Suppressor macrophage (primary cell): ENCODE results near the gene ZNF804B.

ENCODE experiments used
- DNase-seq, 4 experiments: peaks; one replicate each; pipeline ENCODE4 v3.0.0-alpha.2; 2020 to 2022
- total RNA-seq, 17 experiments: gene quantifications; one replicate each; lab custom pipeline; 2026; ENCODE audit warnings: mixed read lengths in 6 of 17, inconsistent platforms in 3 of 17; lab: John Stamatoyannopoulos, UW

ZNF804B gene
- total RNA-seq, result 0 to 3.2 (median 0) reads per million in 17 experiments

- DNase-seq, result no peak
These were observed at the start of gene ZNF804B for GRCh38 chr7:88759230-88760135. Gene ZNF804B (plus strand): TSS chr7:88759700. CDS start chr7:88759977, 277 bp downstream.

- DNase-seq, result no peak
These were observed 23.6 kb upstream of the ZNF804B start for GRCh38 chr7:88735920-88736319.

- no peak for DNase-seq
These were observed 21.9 kb upstream of the ZNF804B start for GRCh38 chr7:88737632-88738031.

GRCh38 chr7:88746126-88746525 is 13.4 kb upstream of the ZNF804B start:
- no peak for DNase-seq

GRCh38 chr7:88756802-88757201 is 2.7 kb upstream of the ZNF804B start:
- no peak for DNase-seq

GRCh38 chr7:88757371-88757770 is 2.1 kb upstream of the ZNF804B start:
- DNase-seq, result no peak

GRCh38 chr7:88758381-88759229 is 895 bp upstream of the ZNF804B start:
- DNase-seq, result no peak

- DNase-seq, result no peak
These were observed 626 bp downstream of the ZNF804B start for GRCh38 chr7:88760136-88760515.

GRCh38 chr7:88761779-88762178 is 2.3 kb downstream of the ZNF804B start:
- no peak for DNase-seq

- no peak for DNase-seq
These were observed 11.9 kb downstream of the ZNF804B start for GRCh38 chr7:88771417-88771816.

- DNase-seq, result no peak
These were observed 13.3 kb downstream of the ZNF804B start for GRCh38 chr7:88772776-88773175.

- DNase-seq, result no peak
These were observed 16.3 kb downstream of the ZNF804B start for GRCh38 chr7:88775838-88776237.

- DNase-seq, result no peak
These were observed 28.3 kb downstream of the ZNF804B start for GRCh38 chr7:88787777-88788176.

- peak; percentile 1 to 25 (median 12) for DNase-seq
These were observed 30.1 kb downstream of the ZNF804B start for GRCh38 chr7:88789480-88790064.

- no peak for DNase-seq
These were observed 32.4 kb downstream of the ZNF804B start for GRCh38 chr7:88791891-88792290.

- no peak for DNase-seq
These were observed 32.9 kb downstream of the ZNF804B start for GRCh38 chr7:88792361-88792760.

- no peak for DNase-seq
These were observed 36.1 kb downstream of the ZNF804B start, which contains the start of gene TEX47 for GRCh38 chr7:88795553-88795952. Gene TEX47 (minus strand): TSS chr7:88795737. CDS start chr7:88794942, 795 bp downstream.

- DNase-seq, result no peak
These were observed 41.5 kb downstream of the ZNF804B start for GRCh38 chr7:88801046-88801445.

GRCh38 chr7:88806280-88807037 is 47.0 kb downstream of the ZNF804B start:
- DNase-seq, result no peak

- DNase-seq, result no peak
These were observed 59.1 kb downstream of the ZNF804B start for GRCh38 chr7:88818552-88818951.

- no peak for DNase-seq
These were observed 66.7 kb downstream of the ZNF804B start for GRCh38 chr7:88826222-88826621.

- peak; percentile 23 to 54 (median 52) for DNase-seq
These were observed 75.7 kb downstream of the ZNF804B start for GRCh38 chr7:88835147-88835728.
